Measurements from ENCODE around the gene TOLLIP.

The TOLLIP gene

DNA sequence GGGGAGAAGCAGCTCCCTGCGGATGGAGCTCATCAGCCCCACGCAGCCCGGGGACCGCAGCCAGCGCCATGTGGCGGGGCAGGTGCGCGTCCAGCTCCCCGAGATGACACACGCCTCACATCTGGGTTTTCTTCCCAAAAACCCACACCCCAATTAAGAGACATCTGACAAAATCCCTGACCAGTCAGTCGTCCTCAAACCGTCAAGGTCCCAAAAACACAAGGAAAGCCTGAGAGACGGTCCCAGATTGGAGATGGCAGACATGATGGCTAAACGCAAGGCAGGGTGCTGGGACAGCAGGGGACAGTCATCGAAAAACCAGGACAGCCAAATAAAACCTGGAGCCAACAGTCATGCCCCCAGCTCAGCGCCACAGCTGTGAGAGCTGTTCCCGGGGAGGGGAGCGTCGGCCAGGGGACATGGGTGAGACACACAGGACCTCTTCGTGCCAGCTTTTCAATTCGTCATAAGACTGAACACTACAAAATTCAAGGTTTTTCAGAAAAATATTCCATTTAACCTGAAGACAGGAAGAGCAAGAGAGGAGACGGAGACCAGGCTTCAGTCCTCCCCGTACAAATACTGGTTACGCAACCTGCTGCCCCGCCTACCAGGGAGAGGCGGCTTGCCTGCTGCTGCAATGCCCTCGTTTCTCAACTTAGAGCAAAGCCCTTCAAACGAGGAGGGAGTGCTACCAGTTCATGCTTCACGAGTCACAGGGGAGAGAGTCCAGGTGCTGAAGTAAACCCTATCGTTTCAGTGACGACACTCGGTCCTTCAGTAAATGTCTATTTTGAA is 10.5 kb downstream of the TOLLIP start:
- no peak for DNase-seq (ENCODE audit: low read depth)

DNA sequence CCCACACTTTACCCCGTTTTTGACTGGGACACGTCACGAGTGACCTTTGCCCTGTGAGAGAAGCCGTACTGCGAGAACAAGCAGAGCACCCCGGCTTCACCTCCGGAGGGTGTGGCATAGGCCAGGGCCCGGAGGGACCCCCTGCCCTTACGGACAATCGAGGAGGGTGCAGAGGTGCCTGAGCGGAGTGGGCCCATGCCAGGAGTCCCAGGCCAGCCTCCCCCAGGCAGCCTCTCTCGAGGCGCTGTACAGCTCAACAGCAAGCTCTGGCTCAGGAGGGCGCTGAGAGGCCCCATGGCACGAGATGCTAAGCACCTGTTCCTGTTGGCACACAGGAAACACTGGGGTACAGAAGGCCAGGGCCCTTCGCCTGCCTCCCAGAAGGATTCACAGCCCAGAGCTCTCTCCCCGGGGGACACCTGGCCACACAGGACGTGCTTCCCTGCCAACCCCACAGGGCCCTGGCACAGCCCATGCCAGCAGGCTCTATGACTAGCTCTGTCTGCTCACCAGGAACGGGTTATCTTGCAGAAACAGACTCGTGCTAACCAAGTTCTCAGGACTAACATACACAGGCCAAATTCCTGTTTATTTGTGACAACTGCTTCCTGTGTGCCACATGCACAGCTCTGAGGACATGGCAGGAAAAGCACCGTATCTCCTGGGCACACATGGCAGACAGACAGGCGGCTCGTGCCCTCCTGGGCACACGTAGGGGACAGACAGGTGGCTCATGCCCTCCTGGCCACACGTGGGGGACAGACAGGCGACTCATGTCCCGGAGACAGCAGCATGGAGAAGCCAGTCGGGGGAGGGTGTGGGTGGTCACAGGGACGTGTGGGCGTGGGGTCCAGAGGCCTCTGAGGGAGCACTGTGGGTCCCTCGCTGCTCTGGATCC is 11.6 kb downstream of the TOLLIP start:
- DNase-seq (ENCODE audit: low read depth), result no peak

DNA sequence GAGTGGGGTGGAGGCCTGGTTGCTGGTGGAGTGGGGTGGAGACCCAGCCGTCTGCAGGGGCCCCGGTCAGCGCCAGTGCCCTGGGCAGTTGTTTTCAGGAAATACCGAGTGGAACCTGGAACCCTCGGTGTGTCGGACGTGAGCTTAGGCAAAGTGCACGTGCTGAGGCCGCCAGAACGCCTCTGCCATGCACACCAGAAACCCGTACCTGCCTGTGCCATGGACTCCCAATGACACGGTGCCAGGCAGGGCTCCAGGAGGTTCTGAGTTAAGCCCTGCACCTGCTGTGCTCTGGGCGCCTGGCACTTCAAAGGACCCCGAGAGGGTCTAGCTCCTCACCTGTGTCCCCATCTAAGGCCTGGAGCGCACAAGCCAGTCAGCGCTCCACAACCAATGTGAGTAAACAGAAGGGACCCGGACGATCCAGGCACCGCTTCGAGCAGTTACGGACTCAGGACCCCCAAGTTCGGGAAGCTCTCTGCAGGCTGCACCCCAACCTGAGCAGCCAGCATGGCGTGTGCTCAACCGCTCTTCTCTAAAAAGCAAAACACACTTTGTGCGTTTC is 12.3 kb downstream of the TOLLIP start:
- no peak for DNase-seq (ENCODE audit: low read depth)

- DNase-seq (ENCODE audit: low read depth), result no peak
Observed at GRCh38 chr11:1296287-1296686, 13.1 kb downstream of the TOLLIP start.

DNA sequence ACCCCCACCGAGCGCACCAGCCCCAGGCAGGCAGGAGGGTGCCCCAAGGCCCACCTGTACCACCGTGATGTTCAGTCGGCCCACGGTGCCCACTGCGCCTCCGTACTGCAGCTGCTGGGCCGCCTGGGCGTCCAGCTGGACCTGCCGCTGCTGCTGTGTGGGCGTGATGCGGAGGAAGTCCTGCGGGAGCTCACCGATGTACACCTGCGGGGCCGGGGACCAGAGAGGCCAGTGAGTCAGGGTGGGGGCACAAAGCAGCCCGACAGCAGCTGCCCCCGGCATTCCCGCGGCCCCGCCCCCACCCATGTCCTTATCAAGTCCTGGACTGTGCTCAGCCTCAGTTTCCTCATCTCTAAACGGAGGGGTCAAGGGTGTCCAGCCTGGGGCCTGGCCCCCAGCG is 13.8 kb downstream of the TOLLIP start:
- no peak for DNase-seq (ENCODE audit: low read depth)

GRCh38 chr11:1295086-1295485 is 14.3 kb downstream of the TOLLIP start:
- no peak for DNase-seq (ENCODE audit: low read depth)

DNA sequence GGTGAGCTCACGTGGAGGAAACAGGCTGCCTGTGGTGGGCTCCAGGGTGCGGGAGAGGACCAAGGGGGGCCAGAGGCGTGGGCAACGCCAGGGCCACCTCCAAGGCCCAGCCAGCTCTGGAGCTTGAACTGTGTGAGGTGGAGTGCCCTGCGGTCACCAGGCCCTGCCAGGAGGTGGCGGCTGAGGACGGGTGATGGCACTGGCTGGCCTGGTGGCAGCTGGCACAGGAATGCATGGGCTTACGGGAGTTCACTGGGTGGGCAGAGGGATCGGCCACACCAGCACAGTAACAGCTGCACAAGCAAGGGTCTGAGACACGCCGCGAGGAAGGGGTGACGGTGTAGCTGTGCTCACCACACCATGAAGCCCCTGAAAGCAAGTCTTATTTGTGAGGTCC is 15.8 kb downstream of the TOLLIP start:
- DNase-seq (ENCODE audit: low read depth), result no peak

DNA sequence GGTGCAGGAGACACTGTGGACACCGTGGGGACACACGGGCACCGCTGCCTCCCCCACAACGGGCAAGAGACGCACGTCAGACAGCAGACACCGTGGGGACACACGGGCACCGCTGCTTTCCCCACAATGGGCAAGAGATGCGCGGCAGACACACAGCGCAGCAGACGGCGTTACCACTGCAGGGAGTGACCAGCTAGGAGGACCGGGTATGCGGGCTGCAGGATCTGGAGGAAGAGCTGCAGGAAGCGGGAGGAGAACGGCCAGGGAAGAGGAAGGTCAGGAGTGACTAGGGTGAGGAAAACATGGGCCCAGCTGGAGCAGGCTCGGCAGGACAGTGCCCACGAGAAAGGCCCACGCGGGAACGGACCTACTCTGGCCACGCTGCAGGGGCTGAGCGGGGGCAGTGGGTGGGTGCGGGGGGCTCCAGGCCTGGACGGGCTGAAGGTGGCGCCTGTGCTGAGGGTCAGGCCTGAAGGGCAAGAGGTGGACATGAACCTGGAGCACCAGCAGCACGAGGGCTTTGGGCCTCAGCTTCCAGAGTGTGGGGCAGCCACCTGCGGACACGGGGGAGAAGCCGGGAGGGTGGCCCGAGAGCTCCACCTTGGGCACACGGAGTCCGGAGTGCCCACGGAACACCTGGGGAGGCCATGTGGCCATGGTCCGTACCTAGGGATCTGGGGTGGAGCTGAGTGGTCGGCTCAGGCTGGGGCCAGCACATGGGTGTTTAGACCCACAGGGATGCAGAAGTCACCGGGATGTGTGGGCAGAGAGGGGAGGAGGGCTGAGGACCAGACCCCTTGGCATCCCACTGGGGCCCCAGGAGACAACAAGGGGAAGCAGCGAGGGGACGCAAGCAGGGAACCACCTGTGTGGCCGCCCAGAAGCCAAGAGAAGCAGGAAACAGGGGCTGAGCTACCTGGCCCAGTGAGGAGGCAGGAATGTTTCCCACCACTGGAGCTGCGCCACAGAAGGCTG is 16.5 kb downstream of the TOLLIP start:
- DNase-seq (ENCODE audit: low read depth), result no peak

GRCh38 chr11:1292018-1292643 is 17.3 kb downstream of the TOLLIP start:
- DNase-seq (ENCODE audit: low read depth), result no peak

DNA sequence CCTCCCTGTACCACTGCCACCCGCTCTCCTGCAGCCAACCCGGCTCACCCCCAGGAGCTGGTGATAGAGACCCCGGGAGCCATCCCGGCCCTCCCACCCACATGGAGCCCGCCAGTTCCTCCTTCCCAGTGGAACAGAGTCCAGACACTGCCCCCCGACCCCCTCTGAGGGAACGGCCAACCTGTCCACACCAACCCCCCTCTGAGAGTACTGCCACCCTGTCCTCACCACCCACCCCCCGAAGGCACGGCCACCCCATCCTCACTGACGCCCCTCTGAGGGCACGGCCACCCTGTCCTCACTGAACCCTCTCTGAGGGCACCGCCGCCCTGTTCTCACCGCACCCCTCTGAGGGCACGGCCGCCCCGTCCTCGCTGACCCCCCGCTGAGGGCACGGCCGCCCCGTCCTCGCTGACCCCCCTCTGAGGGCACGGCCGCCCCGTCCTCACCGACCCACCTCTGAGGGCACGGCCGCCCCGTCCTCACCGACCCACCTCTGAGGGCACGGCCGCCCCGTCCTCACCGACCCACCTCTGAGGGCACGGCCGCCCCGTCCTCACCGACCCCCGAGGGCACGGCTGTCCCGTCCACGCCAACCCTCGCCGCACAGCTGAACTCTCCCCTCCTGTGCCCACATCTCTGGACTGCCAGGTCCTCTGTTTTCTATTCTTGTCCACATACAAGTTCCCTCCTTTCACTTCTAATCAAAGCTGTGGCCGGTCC is 18.0 kb downstream of the TOLLIP start:
- DNase-seq (ENCODE audit: low read depth), result no peak

DNA sequence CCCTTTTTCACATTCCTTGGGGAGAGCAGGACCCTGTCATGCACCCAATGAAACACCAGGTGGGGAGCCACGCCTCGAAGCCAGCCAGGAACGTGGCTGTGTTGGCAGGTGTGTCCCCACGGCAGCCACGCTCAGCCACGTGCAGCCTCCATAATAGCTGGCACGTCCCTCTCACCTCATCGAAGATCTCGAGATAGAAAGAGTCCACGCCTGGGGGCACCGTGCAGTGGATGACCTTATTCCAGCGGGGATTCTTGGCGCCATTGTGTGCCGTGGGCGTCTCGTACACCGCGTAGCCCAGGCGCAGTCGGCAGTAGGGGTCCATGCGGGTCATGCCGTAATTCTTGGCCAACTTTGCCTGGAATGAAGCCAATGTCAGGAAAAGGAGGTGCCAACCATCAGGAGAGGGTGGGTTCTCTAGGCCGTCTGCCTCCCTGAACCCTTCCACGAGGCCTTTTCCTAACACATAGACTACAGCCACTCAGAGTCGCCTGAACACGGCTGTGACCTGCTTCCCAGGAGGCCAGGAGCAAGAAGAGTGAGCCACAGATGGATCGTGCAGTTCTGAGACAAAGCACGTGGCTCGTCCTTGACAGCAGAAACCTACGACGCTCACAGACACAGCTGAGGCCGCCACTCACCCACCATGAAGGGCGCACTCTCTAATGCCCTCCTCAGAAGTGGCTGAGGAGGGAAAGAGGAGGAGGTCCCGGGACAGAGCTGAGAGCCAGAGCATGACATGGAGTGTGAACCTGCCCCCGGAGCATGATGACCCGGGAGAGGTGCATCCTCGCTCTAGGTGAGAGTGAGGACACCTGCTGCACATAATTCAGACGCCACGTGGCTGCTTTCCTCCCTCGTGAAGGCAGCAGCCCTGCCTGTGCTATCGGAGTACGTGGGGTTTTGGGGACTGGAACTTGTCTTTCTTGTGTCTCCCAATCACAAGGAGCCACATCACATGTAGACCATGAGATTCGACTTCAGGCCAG is 19.1 kb downstream of the TOLLIP start:
- DNase-seq (ENCODE audit: low read depth), result no peak

- no peak for DNase-seq (ENCODE audit: low read depth)
Observed at GRCh38 chr11:1289211-1289935, 20.1 kb downstream of the TOLLIP start.

DNA sequence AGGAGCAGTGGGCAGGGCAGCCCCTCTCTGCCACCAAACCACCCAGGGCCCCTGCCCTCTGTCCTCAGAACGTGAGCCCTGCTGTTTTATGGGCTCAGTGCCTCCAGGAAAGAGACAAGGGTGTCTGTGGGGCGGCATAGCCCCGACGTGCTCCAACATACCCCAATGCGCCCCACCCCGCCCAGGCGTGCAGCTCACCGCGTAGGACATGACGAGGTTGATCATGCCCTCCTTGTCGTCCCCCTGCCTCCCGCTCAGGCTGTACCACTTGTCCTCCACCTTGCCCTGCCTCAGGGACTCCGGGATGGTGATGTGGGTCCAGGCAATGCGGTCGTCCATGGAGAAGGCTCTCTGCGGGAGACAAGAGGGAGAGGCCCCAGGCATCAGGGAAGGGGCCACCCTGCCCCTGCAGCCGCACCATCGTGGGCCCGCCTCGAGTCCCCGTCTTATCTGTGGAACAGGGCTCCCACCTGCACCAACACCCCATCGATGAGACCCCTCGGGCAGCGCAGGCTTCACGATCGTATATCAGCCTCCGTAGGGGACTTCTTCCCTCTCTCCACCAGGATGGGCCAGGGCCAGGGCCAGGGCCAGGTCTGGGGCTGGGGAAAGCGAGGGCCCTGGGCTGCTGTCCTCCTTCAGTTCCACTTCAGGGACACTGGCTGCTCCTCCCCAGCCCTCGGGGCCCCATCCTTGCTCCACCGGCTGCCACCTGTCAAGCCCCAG is 20.8 kb downstream of the TOLLIP start:
- DNase-seq (ENCODE audit: low read depth), result no peak

DNA sequence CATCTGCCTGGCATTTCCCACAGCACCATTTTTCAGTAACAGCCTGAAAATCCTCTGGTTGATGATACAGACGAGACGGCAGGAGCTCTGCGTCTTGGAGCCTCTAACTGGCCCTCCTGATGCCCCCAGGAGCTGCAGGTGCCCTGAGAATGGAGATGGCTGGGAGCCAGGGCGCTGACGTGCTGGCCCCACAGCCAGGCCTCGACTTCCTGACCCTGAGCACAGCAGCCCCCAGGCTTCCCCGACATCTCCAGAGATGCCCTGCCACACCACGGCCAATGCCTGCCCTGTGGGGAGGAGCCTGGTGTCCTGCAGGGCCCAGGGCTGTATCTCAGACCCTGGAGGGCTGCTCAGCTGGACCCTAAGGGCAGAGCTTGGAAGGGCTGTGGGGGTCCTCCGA is 21.5 kb downstream of the TOLLIP start:
- no peak for DNase-seq (ENCODE audit: low read depth)

- DNase-seq (ENCODE audit: low read depth), result no peak
Observed at GRCh38 chr11:1285876-1286275, 23.6 kb downstream of the TOLLIP start.

GRCh38 chr11:1285316-1285744 is 24.1 kb downstream of the TOLLIP start:
- DNase-seq (ENCODE audit: low read depth), result no peak

- DNase-seq (ENCODE audit: low read depth), result no peak
Observed at GRCh38 chr11:1283906-1284305, 25.5 kb downstream of the TOLLIP start.

DNA sequence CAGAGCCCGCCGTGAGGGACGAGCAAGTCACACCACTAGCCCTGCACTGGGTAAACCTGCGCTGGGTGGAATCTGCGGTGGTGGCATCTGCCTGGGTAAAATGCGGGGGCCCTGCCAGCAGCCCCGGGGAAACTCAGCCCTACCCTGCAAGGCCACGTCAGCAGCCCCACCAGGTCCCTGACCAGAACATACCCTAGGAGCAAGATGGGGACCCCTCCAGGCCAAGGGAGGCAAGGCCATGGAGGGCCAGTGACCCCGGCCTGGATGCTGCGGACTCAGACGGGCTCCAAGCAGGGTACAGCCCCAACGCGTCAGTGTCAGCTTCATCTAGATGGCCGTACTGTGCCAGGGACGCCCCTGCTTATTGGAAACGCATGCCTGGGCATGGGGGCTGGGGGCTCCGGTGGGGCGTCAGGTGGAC is 26.3 kb downstream of the TOLLIP start:
- no peak for DNase-seq (ENCODE audit: low read depth)

Data from activated T-cell treated with anti-CD3 and anti-CD28 coated beads for 48 hours (primary cell).